Nephron (organoid): Measurements from ENCODE around the gene BBOF1.

Source experiments
- H3K27ac Mint-ChIP-seq, 3 experiments: 2 replicates each; pipeline ENCODE4 v1.8.0; 2020; ENCODE audit warnings: mixed read lengths in 3 of 3, mild to moderate bottlenecking in 2 of 3, moderate library complexity in 1 of 3
- H3K27me3 Mint-ChIP-seq: 2 replicates; pipeline ENCODE4 v1.8.0; 2021; ENCODE audit warnings: low read depth, mild to moderate bottlenecking, moderate library complexity, mixed read lengths
- H3K36me3 Mint-ChIP-seq: 2 replicates; pipeline ENCODE4 v1.8.0; 2020; ENCODE audit warnings: low read depth, mixed read lengths
- H3K4me1 Mint-ChIP-seq: 2 replicates; pipeline ENCODE4 v1.8.0; 2020; ENCODE audit warnings: mixed read lengths
- H3K4me3 Mint-ChIP-seq, 3 experiments: 2 replicates each; pipeline ENCODE4 v1.8.0; 2020; ENCODE audit warnings: mild to moderate bottlenecking in 3 of 3, mixed read lengths in 3 of 3, moderate library complexity in 2 of 3
- H3K9me3 Mint-ChIP-seq: 2 replicates; pipeline ENCODE4 v1.8.0; 2020; ENCODE audit warnings: mixed read lengths
- TF ChIP-seq, protein P1 (sequence below), 3 experiments: fragments of 200-600 bp; sonication (generic); IDR thresholded peaks; one replicate each; pipeline ENCODE4 v1.5.0; 2021; ENCODE audit warnings: antibody characterized with exemption in 3 of 3; ENCODE audit not compliant: unreplicated experiment in 3 of 3

The BBOF1 gene

GRCh38 chr14:74018174-74018585 lies 969 bp upstream of the BBOF1 start:
- H3K4me3 Mint-ChIP-seq, result peak overlapping the region; percentile 94 to 98 (median 97)
- H3K36me3 Mint-ChIP-seq, result no peaks in the 10 kb centered on the region
- no peaks in the 10 kb centered on the region for H3K9me3 Mint-ChIP-seq
- peaks cover 7% of the 10 kb centered on the region for H3K4me1 Mint-ChIP-seq
- TF ChIP-seq, protein P1, sequence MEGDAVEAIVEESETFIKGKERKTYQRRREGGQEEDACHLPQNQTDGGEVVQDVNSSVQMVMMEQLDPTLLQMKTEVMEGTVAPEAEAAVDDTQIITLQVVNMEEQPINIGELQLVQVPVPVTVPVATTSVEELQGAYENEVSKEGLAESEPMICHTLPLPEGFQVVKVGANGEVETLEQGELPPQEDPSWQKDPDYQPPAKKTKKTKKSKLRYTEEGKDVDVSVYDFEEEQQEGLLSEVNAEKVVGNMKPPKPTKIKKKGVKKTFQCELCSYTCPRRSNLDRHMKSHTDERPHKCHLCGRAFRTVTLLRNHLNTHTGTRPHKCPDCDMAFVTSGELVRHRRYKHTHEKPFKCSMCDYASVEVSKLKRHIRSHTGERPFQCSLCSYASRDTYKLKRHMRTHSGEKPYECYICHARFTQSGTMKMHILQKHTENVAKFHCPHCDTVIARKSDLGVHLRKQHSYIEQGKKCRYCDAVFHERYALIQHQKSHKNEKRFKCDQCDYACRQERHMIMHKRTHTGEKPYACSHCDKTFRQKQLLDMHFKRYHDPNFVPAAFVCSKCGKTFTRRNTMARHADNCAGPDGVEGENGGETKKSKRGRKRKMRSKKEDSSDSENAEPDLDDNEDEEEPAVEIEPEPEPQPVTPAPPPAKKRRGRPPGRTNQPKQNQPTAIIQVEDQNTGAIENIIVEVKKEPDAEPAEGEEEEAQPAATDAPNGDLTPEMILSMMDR (IDR thresholded peaks at IDR 0.05; ENCODE audit: unreplicated experiment in 3 of 3), result no peak
- peak overlapping the region; percentile 95 to 98 (median 97) for H3K27ac Mint-ChIP-seq
- no peaks in the 10 kb centered on the region for H3K27me3 Mint-ChIP-seq

DNA sequence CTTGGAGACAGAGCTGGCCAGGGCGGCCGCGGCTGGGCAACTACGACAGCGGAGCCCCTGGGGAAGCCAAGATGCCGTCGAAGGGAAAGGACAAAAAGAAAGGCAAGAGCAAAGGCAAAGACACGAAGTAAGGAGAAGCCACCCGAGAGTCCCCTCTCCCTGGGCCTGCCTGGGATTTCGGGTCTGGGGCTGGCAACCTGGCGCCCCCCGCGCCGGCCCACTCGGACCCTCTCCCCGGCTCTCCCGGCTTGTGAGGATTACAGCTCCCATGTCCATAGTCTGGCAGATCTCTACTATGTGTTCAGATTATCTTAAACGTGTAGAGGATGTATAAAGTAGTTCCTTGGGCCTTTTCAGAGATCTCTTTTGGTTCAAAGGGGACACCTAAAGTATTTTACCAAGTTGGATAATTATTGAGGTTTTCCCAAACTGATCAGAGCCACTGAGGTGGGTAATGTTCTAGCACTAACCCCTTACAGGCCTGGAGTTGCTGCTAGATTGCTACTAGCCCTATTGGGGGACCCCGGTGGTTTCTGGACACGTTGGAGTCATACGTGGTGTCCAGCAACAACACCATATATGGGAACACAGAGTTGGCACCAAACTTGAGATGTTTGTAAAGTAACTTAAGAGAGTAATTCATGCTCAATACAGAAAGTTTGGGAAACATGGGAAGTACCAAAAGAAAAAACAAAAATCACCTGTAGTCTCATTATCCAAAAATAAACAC lies 424 bp downstream of the BBOF1 start:
- Mint-ChIP-seq H3K36me3 (no peaks in the 10 kb centered on the region), H3K9me3 (no peaks in the 10 kb centered on the region), H3K4me1 (peaks cover 7% of the 10 kb centered on the region), H3K4me3 (peak overlapping the region; percentile 89 to 97 (median 94)), H3K27me3 (no peaks in the 10 kb centered on the region), H3K27ac (peak overlapping the region; percentile 90 to 95 (median 95))
- TF ChIP-seq, protein P1 (IDR thresholded peaks at IDR 0.05; ENCODE audit: unreplicated experiment in 3 of 3), result no peak

GRCh38 chr14:74022346-74022745 lies 3.2 kb downstream of the BBOF1 start:
- TF ChIP-seq, protein P1 (IDR thresholded peaks at IDR 0.05; ENCODE audit: unreplicated experiment in 3 of 3), result no peak
- Mint-ChIP-seq H3K4me3 (no peak overlapping the region), H3K4me1 (peaks cover 7% of the 10 kb centered on the region), H3K36me3 (no peaks in the 10 kb centered on the region), H3K27ac (no peak overlapping the region), H3K27me3 (no peaks in the 10 kb centered on the region), H3K9me3 (no peaks in the 10 kb centered on the region)

DNA sequence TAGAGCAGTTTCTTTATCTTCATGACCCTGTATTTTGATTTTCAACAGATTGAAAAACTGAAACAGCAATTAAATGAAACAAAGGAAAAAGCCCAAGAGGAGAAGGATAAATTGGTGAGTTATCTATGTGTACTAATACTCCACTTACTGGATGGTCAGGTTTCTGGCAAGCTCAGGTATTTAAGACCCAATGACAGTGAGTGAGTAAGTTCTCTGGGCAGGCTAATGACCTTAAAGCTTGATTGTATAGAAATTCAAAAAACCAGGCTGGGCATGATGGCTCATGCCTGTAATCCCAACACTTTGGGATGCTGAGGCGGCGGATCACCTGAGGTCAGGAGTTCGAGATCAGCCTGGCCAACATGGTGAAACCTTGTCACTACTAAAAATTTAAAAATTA lies 10.0 kb downstream of the BBOF1 start:
- TF ChIP-seq, protein P1 (IDR thresholded peaks at IDR 0.05; ENCODE audit: unreplicated experiment in 3 of 3), result no peak
- Mint-ChIP-seq H3K4me1 (no peaks in the 10 kb centered on the region), H3K4me3 (no peak overlapping the region), H3K9me3 (no peaks in the 10 kb centered on the region), H3K27me3 (no peaks in the 10 kb centered on the region), H3K27ac (no peak overlapping the region), H3K36me3 (peaks cover 8% of the 10 kb centered on the region)

DNA sequence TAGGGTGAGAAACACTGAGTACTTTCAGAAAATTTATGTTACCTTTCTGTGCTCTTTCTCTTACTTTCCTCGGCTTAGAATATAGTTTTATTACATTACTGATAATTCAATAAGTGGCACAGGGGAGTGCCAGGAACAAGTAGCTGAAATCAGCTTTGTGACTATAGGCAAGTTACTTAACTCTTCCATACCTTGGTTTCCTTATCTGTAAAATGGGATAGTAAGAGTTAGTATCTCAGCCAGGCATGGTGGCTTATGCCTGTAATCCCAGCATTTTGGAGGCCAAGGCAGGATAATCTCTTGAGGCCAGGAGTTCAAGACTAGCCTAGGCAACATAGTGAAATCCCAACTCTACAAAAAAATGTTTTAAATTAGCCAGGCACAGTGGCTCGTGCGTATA lies 15.4 kb downstream of the BBOF1 start:
- no peaks in the 10 kb centered on the region for H3K9me3 Mint-ChIP-seq
- H3K36me3 Mint-ChIP-seq, result peaks cover 8% of the 10 kb centered on the region
- TF ChIP-seq, protein P1 (IDR thresholded peaks at IDR 0.05; ENCODE audit: unreplicated experiment in 3 of 3), result no peak
- H3K4me3 Mint-ChIP-seq, result no peak overlapping the region
- H3K27me3 Mint-ChIP-seq, result no peaks in the 10 kb centered on the region
- no peak overlapping the region for H3K27ac Mint-ChIP-seq
- no peaks in the 10 kb centered on the region for H3K4me1 Mint-ChIP-seq

DNA sequence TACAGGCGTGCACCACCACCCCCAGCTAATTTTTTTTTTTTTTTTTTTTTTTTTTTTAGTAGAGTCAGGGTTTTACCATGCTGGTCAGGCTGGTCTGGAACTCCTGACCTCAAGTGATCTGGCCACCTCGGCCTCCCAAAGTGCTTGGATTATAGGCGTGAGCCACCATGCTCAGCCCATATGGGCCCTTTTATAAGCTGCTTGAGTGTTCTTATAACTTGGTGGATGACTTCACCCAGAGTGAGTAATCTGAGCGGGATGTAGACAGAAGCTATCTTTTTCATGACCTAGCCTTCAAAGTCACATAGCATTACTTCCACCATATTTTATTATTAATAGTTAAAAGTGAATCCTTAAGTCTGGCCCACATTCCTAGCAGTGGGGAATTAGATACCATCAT lies 16.4 kb downstream of the BBOF1 start:
- Mint-ChIP-seq H3K27me3 (no peaks in the 10 kb centered on the region), H3K27ac (no peak overlapping the region), H3K4me1 (no peaks in the 10 kb centered on the region), H3K36me3 (peaks cover 8% of the 10 kb centered on the region), H3K4me3 (no peak overlapping the region), H3K9me3 (no peaks in the 10 kb centered on the region)
- TF ChIP-seq, protein P1 (IDR thresholded peaks at IDR 0.05; ENCODE audit: unreplicated experiment in 3 of 3), result no peak
